HL-60/S4 (cell line): Measurements from ENCODE around the gene RNF133.
"Not testable (repeated sequence)": the region's sequence is repeated elsewhere in the genome, so short reads cannot be mapped to it uniquely, and the experiment has no call there.

ENCODE experiments used
- in situ Hi-C: fragments of 300-500 bp; cut with MboI; formaldehyde crosslinking; loops from 2 replicates; pipeline ENCODE4 v1.14.3; 2022; ENCODE audit warnings: low sequenced_read_pairs

Gene RNF133

DNA sequence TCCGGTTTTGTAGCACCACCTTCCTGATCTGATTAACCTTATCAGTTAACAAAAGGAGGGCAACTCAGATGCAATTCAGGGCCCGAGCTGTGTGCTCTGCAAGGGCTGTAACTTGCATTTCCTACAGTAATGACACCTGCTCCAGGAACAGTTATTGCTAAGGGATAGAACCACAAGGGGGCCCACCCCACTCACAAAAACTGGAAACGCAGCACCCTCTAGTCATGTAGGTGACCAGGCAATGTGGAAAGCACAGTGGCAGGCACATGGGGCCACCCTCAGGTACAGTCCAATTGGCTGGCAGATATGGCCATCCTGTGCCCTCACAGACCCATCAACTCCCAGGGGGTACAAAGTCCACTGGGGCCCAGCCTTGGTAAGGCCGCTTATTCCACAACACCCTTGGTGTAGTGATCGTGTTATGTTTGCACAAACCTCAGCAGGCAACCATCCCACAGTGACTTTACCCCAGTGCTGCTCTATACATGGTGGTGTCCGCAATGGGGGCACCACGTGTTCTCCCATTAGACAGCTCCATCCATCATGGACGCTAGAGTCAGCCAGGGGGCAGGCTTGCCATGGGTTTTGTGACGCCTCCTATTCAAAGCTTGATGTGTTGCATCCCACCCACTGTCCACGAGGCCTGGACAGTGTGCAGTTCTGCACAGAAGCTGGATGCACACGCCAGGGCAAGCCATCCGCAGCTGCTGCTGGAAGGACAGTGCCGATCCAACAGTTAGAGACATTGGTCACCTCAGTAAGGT is 9.4 kb downstream of the RNF133 start:
- in situ Hi-C loops: no loop called here

DNA sequence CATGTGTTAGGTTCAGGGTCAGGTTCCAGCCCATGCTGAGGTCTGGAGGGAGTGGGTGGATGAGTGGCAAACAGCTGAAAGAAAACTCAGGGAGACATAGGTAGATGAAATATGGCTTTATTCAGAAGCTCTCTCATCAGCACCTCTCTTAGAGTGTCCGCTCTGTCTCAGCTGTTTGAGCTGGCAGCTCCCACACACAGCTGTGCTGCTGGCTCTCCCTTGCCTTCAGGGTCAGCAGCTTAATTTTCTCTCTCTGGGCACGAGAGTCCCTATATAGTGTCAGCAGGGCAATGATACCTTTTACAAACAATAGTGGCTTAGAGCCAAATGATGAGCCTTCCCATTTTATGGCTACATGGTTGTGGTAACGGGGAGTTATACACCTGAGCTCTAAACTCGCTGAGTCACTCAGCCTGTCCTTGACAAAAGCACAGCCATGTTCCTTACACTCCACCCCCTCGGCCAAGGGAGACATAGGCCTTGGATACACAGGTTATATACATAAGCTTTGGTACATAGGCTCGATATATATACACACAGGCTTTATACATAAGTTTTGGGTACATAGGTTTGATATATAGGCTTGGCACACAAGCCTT is 10.4 kb downstream of the RNF133 start:
- in situ Hi-C loops: no loop called here

DNA sequence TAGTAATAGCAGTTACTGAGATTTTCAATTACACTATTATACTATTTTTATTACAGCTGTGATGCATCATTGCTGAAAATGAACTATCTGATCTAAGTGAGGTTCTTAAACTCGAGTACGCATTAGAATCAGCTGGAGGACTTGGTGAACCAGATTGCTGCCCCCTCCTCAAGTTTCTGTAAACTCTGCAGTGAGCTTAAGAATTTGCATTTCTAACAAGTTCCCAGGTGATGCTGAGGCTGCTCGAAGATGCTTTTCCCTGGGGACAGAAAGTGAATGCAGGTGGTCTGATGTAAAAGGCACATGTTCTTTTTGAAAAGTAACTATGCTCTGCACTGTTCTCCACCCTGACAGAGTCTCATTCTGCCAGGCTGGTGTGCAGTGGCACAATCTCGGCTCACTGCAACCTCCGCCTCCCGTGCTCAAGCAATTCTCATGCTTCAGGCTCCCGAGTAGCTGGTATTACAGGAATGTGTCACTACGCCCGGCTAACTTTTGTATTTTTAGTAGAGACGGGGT is 12.5 kb downstream of the RNF133 start:
- in situ Hi-C loops: no loop called here

DNA sequence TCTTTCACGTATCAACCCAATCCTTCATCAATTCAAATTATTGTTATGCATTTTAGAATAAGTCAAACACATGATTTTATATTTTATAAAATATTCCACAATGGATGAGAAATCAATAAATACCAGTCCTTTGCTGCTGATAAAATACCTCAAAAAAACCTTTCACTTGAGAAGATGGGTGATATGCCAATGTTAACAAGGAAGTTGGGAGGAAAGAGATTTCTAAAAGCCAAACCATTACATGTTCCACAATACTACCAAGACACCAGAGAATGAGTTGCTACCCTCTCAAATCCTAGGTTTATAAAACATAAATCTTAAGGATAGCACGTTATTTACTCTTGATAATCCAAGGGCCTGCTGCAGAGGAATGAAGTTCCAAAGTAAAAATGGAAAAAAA is 14.4 kb downstream of the RNF133 start:
- in situ Hi-C loops: no loop called here

DNA sequence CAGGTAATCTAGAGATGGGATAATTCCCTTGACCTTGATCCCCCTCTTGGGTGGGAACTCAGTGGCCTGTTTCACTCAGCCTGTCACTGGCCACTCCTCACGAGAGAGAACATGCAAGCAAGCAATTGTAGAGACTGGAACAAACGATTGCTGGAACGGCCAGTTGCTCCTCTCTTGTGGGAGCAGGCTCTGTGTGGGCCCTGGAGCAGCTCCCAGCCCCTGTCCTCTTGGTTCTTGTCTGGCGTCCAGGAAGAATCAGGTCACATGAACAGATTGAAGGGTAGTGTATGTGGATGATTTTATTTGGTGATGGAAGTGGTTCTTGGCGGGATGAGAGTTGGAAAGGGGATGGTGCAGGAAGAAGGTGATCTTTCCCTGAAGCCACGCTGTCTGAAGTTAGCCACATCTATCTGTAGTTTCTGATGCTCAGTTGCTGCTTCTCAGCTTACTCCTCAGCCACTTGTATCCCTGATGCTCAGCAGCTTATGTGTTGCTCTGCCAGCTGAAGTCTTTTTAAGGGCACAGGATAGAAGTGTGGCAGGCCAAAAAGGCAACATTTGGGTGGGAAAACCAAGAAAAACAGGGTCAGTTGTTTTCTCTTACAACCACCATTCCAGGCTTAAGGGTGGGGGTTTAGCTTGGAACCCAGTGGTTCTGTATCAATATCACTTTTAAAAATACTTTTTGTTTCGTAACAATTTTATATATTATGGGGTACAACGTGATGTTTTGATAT is 15.9 kb downstream of the RNF133 start:
- in situ Hi-C loops: no loop called here

DNA sequence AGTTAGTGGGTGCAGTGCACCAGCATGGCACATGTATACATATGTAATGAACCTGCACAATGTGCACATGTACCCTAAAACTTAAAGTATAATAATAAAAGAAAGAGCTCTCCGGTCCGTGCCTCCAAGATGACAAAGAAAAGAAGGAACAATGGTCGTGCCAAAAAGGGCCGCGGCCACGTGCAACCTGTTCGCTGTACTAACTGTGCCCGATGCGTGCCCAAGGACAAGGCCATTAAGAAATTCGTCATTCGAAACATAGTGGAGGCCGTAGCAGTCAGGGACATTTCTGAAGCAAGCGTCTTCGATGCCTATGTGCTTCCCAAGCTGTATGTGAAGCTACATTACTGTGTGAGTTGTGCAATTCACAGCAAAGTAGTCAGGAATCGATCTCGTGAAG is 17.7 kb downstream of the RNF133 start:
- in situ Hi-C loops: not testable (repeated sequence)

DNA sequence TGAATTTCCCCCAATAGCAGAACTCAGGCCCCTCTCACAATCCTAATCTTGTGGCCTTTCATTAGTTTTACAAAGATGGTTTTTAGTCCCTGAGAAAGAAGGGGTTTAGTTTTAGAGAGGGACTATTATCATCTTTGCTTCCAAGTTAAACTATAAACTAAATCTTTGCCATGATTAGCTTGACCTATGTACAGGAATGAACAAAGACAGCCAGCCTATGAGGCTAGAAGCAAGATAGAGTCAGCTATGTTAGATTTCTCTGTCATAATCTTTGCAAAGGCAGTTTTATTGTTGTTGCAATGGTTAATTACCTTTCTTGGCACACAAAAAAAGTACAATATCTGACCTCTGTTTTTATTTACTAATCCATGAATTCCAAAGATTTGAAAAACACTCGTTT is 19.1 kb downstream of the RNF133 start:
- in situ Hi-C loops: no loop called here

DNA sequence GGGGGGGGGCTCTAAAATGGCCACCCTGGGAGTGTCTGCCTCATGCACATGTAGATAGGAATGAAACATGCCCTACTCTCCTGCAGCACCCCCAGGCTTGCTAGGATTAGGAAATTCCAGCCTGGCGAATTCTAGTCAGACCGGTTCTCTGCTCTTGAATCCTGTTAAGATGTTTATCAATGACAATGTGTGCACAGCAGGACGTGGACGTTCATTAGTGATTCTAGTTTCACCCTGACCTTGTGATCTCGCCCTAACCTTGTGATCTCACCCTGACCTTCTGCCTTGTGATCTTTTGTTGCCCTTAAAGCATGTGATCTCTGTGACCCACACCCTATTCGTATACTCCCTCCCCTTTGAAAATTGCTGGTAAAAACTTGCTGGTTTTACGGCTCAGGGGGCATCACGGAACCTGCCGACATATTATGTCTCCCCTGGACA is 19.6 kb downstream of the RNF133 start:
- in situ Hi-C loops: not testable (repeated sequence)

DNA sequence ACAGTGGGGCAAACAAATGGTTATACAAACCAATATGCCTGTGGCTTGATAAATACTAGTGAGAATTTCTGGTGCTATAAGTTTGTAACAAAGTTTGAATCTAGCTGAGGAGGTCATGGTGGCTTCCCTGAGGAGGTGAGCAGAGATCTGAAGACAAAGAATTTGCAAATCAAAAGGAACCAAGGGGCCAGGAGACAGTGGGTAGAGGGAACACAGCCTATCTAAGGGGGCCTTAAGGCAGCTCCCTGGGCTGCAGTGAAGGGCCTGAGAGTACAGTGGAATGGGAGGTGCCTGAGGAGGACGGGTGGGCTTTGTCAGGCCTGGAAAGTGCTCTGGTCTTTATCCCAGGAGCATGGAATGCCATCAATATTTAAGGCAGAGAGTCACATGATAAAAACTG is 21.8 kb downstream of the RNF133 start:
- in situ Hi-C loops: no loop called here

DNA sequence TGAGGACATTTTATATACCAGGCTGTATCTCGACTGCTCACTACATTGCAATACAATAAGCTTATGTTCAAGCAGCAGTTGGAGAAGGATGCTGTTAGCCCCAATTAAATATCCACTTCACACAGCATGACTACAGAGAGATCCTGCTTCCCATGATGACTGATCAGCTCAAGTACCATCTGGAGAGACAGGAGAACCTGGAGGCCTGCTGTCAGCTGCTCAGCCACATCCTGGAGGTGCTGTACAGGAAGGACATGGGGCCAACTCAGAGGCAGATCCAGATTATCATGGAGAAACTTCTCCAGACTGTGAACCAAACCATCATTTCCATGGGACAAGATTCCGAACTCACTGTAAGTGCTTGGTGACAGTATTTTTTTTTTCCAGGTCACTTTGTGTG is 22.5 kb downstream of the RNF133 start:
- in situ Hi-C loops: no loop called here

DNA sequence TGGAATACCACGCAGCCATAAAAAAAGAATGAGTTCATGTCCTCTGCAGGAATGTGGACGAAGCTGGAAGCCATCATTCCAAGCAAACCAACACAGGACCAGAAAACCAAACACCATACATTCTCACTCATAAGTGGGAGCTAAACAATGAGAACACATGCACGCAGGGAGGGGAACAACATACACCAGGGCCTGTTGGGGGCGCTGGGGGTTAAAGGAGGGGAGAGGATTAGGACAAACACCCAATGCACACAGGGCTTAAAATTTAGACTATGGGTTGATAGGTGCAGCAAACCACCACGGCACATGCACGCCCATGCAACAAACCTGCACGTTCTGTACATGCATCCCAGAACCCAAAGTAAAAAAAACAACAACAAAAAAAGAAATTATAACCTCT is 23.3 kb downstream of the RNF133 start:
- in situ Hi-C loops: no loop called here

DNA sequence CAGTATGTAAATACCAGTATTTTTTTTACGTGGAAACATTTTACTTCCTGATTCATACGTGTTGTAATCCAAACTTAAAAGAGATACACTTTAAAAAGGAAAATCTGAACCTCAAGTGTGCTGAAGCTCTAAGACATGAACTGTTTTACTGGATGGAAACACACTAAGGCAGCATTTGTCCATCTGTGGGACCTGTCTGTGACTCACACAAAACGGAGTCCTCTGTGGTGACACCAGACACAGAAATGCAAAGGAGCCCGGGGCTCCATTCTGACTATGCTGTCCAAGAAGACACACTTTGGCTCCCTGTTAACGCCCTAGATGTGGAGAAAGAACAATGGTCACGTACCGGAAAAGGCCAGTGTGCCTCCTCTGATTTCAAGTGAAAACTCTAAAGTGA is 23.9 kb downstream of the RNF133 start:
- in situ Hi-C loops: no loop called here

DNA sequence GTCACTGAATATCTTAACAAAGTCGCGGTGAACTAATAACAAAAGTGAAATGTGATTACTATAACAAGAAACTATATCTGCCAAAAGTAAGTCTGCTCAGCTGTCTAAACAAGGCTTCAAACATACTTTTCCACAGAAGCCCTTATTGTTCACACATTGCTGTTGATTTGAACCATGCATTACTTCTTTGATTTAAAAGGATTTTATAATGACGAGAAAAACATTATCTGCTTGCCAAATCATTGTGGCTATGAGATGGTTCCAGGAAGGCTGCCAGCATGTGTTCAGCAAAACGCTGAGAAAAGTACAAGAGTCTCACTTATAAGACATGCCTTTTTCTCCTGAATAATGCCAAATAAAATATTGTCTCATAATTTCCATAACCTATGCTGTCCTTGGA is 24.4 kb downstream of the RNF133 start:
- in situ Hi-C loops: no loop called here

DNA sequence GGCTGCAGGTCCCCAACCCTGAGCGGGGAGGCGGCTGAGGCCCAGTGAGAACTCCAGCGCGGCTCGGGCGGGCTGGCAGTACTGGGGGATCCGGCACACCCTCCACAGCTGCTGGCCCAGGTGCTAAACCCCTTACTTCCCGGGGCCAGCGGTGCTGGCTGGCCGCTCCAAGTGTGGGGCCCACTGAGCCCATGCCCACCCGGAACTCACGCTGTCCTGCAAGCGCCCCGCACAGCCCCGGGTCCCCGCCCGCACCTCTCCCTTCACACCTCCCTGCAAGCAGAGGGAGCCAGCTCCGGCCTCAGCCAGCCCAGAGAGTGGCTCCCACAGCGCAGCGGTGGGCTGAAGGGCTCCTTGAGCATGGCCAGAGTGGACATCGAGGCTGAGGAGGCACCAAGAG is 25.0 kb downstream of the RNF133 start:
- in situ Hi-C loops: no loop called here

DNA sequence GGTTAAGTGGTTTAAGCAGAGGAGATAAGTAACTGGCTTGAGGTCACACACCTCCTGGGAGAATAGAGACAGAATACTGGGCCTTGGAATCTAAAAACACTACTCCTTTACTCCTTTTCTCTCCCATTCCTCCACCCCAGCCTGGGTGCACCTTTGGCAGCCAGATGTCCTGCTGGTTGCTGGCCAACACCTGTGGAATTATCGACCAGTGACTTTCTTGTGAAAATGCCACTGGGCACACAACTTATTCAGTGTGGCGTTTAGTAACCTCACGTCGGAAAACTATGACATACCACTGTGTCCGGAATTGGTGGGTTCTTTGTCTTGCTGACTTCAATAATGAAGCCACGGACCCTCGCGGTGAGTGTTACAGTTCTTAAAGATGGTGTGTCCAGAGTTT is 26.4 kb downstream of the RNF133 start:
- in situ Hi-C loops: no loop called here

DNA sequence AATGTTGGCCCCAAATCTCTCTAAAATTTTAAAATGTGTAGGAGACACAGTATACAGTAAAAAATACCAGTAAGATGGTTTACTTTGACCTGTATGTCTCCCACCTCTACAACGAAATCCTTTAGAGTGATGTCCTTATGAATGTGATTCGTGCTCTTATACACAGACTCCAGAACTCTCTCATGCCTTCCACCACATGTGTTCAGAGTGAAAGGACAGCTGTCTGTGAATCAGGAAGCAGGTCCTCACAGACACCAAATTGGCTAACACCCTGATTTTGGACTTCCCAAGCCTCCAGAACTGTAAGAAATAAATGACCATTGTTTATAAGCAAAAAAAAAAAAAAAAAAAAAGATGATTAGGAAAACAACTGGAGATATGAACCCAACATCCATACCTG is 35.2 kb downstream of the RNF133 start:
- in situ Hi-C loops: no loop called here

DNA sequence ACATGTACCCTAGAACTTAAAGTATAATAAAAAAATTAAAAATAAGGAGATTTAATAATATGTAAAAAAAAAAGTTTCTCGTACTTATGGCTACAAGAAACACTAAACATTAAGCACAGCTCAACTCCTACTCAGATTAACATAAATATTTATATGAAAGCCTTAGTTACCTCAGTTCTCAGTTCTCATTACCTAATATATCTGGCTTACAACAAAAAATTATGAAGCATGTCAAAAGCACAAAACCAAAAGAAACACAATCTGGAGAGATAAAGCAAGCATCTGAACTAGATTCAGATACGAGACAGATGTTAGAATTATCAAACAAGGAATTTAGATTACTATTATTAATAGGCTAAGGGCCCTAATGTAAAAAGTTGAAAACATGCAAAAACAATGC is 40.1 kb downstream of the RNF133 start:
- in situ Hi-C loops: no loop called here

DNA sequence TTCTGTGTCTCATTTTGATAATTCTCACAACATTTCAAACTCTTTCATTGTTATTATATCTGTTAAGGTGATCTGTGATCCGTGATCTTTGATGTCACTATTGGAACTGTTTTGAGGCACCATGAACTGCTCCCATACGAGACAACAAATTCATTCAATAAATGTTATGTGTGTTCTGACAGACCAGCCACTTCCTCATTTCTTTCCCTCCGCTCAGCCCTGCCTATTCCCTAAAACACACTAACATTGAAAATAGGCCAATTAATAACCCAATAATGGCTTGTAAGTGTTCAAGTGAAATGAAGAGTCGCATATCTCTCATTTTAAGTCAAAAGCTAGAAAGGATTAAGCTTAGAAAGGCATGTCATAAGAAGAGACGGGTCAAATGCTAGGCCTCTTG is 45.2 kb downstream of the RNF133 start:
- in situ Hi-C loops: no loop called here

DNA sequence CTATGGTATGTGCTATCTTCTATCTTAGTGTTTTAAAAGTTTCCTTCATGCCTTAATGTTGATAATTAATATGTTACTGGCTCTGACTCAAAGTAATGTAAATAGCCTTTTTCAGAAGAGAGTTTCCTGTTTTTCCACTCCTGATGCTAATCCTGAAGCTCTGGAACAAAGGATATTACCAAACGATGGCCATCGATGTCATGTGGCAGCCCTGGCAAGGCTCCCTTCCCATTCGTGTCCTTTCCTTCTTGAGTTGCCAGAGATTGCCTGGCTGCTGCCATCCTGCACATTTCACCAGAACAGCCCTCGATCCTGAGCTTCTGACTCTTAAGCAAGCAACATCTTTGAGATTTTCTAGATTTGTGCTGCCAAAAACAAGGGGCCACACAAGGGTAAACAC is 46.0 kb downstream of the RNF133 start:
- in situ Hi-C loops: no loop called here

DNA sequence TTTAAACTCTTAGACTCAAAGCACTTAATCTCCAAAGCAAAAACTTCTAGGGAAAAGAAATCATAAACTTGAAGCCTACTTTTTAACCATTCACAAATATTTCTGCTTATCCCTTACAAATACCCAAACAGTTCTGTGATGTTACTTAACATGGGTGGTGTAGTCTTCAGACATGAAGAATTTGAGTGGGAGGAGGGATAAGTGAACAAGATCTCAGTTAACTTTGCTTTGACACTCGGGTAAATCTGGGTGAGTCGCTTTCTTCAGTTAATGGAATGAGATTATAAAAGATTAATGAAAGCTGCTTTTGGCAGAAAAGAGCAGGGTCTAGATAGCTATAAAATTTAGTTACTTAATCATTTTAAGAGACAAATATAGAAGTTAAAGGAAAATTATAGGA is 47.5 kb downstream of the RNF133 start:
- in situ Hi-C loops: no loop called here
